ENCODE data around the gene TPM2.
"Not testable (repeated sequence)": the region's sequence is repeated elsewhere in the genome, so short reads cannot be mapped to it uniquely, and the experiment has no call there.

- not testable (repeated sequence) for TF ChIP-seq CTCF (conservative IDR thresholded peaks at IDR 0.05; ENCODE audit: low read depth, low read length); EZH2phosphoT487 (IDR thresholded peaks at IDR 0.05; ENCODE audit: borderline replicate concordance, low read length)
Measured at GRCh38 chr9:35645736-35646135, 44.0 kb downstream of the TPM2 start.
